GM21367 (cell line): ENCODE measurements around the gene TSPAN14.
A peak's percentile ranks its signal among the peaks of the same experiment; 100 is the strongest.

Experiments
- ATAC-seq: cut with Tn5 transposase; IDR thresholded peaks from one replicate; pipeline ENCODE4 v1.9.1; 2021; ENCODE audit not compliant: unreplicated experiment

Gene TSPAN14

GRCh38 chr10:80421707-80422536 is 32.2 kb upstream of the TSPAN14 start:
- ATAC-seq, result peak; percentile 94

DNA sequence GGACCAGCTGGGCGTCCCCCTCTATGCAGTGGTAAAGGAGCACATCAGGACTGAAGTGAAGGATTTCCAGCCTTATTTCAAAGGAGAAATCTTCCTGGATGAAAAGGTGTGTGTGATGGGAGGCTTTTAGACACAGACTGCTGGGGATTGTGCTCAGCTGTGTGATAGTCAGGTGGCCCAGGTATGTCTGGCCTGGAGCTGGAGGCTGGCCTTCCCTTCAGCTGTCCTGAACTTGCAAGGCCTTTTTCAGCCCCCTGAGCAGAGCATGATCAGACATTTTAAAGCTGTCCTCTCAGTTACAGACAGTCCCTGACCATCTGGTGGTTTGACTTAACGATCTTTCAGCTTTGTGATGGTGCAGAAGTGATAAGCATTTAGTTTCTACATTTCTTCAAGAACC is 28.2 kb upstream of the TSPAN14 start:
- no peak for ATAC-seq

GRCh38 chr10:80427541-80427940 is 26.6 kb upstream of the TSPAN14 start:
- ATAC-seq, result no peak

- no peak for ATAC-seq
These were observed 24.6 kb upstream of the TSPAN14 start for GRCh38 chr10:80429521-80429973.

DNA sequence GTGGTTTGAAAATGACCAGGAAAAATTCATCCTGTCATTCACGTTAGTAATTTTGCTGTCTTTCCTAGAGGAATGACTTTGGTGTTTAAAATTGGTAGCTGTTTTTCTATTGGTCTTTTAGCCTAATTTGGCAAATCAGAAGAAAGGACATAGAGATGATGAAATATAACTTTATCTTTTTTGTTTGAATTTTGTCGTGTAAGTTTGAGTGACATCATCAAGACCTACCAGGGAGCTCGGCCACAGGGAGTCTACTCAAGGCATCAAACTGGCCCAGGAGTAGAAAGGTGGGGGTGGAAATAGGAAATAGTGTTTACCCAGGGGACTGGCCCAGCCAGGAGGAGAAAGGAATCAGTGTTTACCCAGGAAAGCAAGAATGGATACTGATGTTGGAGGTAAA is 21.0 kb upstream of the TSPAN14 start:
- ATAC-seq, result no peak

DNA sequence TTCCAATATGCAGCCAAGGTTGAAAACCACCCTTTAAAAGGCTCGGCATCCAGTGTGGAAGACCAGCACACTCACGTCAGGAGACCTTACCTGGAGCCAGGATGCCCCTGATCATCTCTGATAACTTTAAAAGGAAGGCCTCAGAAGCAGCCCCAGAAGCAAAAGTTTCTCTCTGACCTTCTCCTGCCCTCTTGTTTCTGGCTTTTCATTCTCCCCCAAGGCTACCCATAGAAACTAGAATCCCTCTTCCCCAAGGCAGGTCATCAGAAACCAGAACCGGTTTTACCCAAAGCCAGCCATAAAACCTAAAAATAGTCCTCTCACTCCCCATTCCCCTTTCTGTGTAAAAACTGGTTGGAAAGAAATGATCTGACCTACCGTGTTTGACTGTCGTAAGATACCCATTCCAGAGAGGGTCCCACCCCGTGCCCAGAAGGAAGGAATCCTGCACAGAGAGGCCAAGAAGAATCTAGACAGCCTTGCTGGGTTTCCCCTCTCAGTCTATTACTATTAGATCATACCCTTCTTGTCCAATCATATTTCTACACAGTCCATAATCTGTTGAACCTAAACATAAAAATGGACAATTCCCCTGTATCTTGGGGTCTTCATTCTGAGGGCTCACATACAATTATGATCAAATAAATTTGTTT is 17.5 kb upstream of the TSPAN14 start:
- ATAC-seq, result no peak

GRCh38 chr10:80437227-80437626 is 16.9 kb upstream of the TSPAN14 start:
- no peak for ATAC-seq

- no peak for ATAC-seq
These were observed 12.3 kb upstream of the TSPAN14 start for GRCh38 chr10:80441831-80442230.

DNA sequence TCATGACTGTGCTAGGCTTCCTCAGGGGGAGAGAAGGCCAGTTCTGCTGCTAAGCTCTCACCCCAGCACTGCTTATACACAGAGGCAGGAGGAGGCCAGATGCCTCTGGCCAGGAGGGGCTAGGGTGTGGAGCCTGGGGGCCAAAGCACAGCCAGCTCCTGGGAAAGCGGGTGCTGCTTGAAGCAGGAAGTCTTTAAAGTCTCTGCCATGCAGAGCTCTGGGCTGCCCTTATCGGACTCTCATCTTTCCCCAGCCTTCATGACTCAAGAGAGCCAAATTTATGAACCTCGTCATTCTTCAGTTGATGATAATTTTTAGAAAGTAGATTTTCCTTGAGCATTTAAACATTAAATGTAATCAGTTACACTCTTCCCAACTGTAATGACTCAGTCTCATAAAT is 11.2 kb upstream of the TSPAN14 start:
- no peak for ATAC-seq

DNA sequence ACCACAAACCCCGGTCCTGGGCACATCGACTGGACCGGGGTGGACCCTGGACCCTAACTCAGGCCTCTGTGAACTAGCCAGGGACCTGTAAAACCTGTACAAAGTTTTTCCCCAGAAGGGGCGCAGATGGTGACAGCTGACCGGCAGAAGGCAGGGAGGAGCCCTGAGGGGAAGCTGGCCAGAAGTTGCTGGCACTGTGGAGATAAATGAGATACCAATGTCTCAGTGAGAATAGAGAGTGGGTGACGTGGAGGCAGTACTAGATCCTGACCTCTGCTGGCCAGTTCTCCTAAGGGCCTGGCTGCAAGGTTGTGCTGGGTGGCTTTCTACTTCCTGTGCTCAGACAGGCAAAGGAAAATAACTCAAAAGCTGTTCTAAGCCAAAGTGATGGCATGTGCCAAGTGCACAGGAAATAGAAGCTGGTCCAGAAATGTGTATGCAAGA is 10.6 kb upstream of the TSPAN14 start:
- peak; percentile 53 for ATAC-seq

- no peak for ATAC-seq
These were observed 10.0 kb upstream of the TSPAN14 start for GRCh38 chr10:80444124-80444523.

DNA sequence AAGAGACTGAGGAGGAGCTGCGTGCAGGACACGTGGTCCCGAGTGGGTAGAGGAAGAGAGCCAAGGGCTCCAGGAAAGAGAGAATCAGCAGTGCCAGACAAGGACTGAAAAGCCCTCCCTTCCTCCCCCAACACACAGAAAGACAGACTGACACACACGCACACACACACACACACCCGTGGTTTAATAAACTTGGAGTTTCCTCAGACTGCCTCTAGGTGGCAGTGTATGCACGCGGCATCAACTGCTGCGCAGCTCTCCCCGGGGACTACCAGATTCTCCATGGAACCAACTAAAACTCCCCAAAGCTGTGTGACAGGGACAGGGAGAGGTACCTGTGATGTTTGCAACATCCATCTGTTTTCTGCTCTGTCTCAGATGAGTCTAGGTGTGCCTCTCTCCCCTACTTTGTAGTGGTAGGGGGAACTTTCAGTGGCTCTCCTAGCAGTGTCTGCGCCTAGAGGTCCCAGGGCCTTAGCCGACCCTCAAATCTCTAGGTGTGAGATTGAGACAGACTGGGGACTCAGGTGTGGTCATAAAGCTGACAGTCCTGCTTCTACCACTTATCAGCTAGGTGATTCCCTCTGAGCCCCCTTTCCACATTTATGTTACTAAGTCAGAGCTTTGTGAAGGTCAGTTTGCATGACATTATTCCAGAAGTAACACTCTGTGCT is 9.3 kb upstream of the TSPAN14 start:
- ATAC-seq, result peak; percentile 73

DNA sequence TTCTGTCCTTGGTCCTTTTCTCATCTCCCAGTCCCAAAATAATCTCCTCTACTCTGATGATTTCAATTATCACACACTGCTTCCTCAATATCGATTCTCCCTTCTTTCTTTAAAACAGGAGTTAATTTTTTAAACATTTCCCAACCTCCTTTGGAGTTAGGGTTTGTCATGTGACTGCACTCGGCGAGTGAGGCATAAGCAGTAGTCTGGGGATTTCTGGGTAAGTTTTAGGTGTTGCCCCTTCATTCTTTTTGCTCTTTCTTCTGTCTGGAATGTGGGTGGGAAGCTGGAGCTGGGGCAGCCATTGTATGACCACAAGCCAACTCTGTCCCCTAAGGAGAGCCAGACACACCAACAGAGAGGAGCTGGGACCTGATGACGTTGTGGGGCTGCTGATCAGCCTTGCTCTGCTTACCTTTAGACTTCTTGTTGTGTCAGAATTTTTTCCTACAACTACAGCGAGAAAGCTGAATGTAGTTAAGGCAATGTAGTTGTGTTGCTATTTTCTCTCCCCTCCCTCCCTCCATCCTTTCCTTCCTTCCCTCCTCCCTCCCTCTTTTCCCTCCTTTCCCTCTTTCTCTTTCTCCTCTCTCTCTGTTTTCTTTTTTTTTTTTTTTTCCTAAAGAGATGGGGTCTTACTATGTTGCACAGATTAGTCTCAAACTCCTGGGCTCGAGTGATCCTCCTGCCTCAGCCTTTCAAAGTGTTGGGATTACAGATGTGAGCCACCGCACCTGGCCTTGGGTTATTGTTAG is 6.5 kb upstream of the TSPAN14 start:
- ATAC-seq, result no peak

DNA sequence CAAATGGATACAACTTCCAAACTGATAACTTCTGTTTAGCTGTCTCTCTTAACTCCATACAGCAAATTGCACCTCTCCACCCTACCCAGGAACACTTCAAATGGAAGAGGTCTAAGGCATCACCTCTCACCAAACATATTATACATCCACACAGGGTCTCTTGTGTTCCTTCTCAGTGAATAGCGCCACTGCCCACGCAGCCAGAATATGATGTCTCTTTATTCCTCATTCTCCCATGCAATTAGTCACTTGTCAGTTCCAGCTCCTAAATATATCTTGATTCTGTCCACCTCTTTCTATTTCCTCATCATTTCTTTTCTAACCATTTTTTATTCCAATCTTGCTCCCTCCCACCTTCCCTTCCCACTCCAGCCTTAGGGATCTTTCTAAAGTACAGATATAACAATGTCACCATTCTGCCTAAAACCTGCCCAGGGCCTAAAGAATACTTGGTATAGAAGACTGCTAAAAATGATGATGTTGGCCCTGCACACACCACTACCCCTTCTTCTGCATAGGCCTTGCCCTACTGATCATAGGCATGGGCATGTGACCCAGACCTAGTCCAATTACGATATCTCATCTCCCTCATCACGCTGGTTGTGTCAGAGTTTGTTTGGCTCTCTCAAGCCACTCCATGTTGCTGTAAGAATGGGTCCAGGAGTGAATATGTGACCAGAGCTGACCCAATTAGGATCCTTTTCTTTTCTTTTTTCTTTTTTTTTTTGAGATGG is 5.7 kb upstream of the TSPAN14 start:
- no peak for ATAC-seq

DNA sequence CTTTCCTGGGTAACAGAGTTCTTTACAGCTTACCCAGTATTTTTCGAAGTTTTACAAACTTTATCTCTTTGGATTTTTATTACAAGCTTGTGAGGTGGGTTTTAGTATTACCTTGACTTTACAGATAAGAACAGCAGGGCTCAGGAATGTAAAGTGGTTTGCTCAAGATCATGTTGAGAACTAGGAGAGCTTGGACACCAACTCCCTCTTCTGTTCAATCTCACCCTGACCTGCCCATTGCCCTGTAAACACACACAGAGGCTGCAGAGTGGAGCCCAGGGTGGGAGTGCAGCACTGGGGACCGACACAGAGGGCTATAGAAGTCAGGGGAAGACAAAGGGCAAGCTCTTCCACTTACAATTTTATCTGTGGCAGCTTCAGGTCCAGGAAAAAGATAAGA is 4.6 kb upstream of the TSPAN14 start:
- no peak for ATAC-seq

- ATAC-seq, result no peak
These were observed 3.0 kb upstream of the TSPAN14 start for GRCh38 chr10:80451132-80451531.

DNA sequence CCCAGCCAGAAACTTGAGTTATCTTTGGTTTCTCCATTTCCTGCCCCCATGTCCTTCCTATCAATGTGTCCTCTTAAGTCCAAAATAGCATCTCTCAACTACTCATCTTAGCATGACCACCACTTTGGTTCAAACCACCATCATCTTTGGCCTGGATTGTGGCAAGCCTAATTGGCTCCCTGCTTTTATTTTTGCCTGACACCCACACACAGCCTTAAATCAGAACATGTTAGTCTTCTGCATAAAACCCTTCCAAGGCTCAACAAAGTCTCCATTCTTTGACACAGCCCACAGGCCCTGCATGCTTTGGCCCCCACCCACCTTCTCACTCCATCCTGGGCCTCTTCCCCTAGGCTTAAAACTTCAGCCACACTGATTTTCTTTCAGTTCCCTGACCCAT is 2.0 kb upstream of the TSPAN14 start:
- ATAC-seq, result no peak

DNA sequence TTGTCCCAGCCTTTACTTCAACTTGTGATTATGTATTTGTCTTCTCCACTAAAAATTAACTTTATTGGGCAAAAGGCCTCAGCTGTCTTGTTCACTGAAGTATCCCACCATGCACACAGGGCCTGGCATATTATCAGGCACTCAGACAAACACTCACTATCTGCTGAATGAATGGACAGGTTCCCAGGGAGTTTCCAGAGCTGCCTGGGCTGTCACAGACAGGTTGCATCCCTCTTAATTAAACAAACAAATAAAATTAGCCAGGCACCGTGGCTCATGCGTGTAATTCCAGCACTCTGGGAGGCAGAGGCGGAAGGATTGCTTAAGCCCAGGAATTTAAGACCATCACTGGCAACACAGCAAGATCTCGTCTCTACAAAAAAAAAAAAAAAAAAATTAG is 1.5 kb upstream of the TSPAN14 start:
- no peak for ATAC-seq

DNA sequence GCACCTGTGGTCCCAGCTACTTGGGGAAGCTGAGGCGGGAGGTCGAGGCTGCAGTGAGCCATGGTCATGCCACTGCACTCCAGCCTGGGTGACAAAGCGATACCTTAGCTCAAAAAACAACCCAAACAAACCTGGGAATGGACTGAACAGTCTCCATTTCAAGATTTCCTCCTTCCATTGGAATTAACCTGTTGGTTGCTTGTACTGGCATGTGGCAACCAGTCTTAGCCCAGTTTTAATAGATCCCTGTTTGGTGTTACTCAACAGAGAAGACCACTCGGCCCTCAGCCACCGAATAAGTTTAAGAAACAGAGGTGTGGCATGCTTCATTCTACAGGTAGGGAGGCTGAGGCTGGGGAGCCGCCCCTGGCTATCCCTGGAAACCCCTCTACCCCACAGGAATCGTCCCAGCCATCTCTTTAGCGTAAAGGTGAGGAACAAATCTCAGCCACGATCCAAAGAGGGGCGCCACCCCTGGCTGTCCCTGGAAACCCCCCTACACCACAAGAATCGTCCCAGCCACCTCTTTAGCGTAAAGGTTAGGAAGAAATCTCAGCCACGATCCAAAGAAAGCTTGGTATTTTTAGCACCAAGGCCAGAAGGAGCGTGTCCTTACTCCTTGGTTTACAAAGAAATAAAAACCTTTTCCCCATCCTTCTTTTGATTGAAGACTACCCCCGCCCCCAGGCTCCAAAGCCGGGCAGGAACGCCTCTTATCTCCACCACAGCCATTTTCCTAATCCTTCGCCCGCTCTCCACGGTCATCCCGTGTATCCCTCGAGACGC is 861 bp upstream of the TSPAN14 start:
- no peak for ATAC-seq
